GM18505 (cell line): ENCODE results near the gene HBP1.

Experiments
- ATAC-seq: cut with Tn5 transposase; IDR thresholded peaks from one replicate; pipeline ENCODE4 v1.9.1; 2021; ENCODE audit not compliant: unreplicated experiment
- POLR2A ChIP-seq: IDR thresholded peaks from 4 replicates; pipeline ENCODE4 v1.6.1; 2011; ENCODE audit warnings: borderline replicate concordance; ENCODE audit not compliant: insufficient read depth, insufficient read length; ENCODE audit errors: extremely low read depth

Gene HBP1

GRCh38 chr7:107180378-107180777, 11.6 kb downstream of the HBP1 start:
- ATAC-seq = no peak

GRCh38 chr7:107181172-107181571, 12.4 kb downstream of the HBP1 start:
- TF ChIP-seq POLR2A = no peak
- no peak for ATAC-seq

More at GRCh38 chr7:107180378-107180777, 11.6 kb downstream of the HBP1 start:
- no peak for TF ChIP-seq POLR2A

GRCh38 chr7:107185716-107186115, 16.9 kb downstream of the HBP1 start:
- TF ChIP-seq POLR2A = no peak
- ATAC-seq = no peak

- no peak for TF ChIP-seq POLR2A
- ATAC-seq = no peak
Measured at GRCh38 chr7:107186240-107186639, 17.4 kb downstream of the HBP1 start.

- no peak for ATAC-seq
- TF ChIP-seq POLR2A = no peak
Measured at GRCh38 chr7:107187774-107188173, 19.0 kb downstream of the HBP1 start.

- no peak for ATAC-seq
- no peak for TF ChIP-seq POLR2A
Measured at GRCh38 chr7:107190090-107190489, 21.3 kb downstream of the HBP1 start.

- TF ChIP-seq POLR2A = no peak
- ATAC-seq = no peak
Measured at GRCh38 chr7:107194052-107194451, 25.2 kb downstream of the HBP1 start.

- no peak for TF ChIP-seq POLR2A
- ATAC-seq = no peak
Measured at GRCh38 chr7:107196834-107197610, 28.2 kb downstream of the HBP1 start.

- TF ChIP-seq POLR2A = no peak
- ATAC-seq = no peak
Measured at GRCh38 chr7:107201795-107202450, 33.1 kb downstream of the HBP1 start.

GRCh38 chr7:107203607-107204006, 34.8 kb downstream of the HBP1 start:
- ATAC-seq = no peak
- no peak for TF ChIP-seq POLR2A

GRCh38 chr7:107206136-107206535, 37.3 kb downstream of the HBP1 start:
- no peak for TF ChIP-seq POLR2A
- ATAC-seq = no peak

- ATAC-seq = no peak
- TF ChIP-seq POLR2A = no peak
Measured at GRCh38 chr7:107206706-107207105, 37.9 kb downstream of the HBP1 start.

- no peak for TF ChIP-seq POLR2A
- ATAC-seq = no peak
Measured at GRCh38 chr7:107207459-107207858, 38.7 kb downstream of the HBP1 start.

GRCh38 chr7:107208024-107208521, 39.3 kb downstream of the HBP1 start:
- TF ChIP-seq POLR2A = no peak
- ATAC-seq = no peak
